Karpas-422 (cell line): ENCODE data around the gene MYO10. TPM values are rescaled to one million over a fixed set of nuclear protein-coding genes. Genes with fewer than 3 reads are reported as not detected.

Experiments used
- DNase-seq: peaks from one replicate; pipeline ENCODE4 v3.0.0-alpha.2; 2015
- H2AFZ ChIP-seq: fragments of 200-600 bp; sonication (generic); 2 replicates; pipeline ENCODE4 v1.6.1; 2014; ENCODE audit warnings: antibody characterized with exemption, low read length, mixed read lengths
- H3K27ac ChIP-seq: fragments of 200-600 bp; sonication (generic); 2 replicates; pipeline ENCODE4 v1.5.1; 2014; ENCODE audit warnings: mild to moderate bottlenecking, low read length, moderate library complexity
- H3K27me3 ChIP-seq: fragments of 200-600 bp; sonication (generic); 2 replicates; pipeline ENCODE4 v1.6.1; 2014; ENCODE audit warnings: low read length, mixed read lengths
- H3K36me3 ChIP-seq: fragments of 200-600 bp; sonication (generic); 2 replicates; pipeline ENCODE4 v1.6.1; 2014; ENCODE audit warnings: low read length, mixed read lengths; ENCODE audit not compliant: insufficient read depth
- H3K4me1 ChIP-seq: fragments of 200-600 bp; sonication (generic); 2 replicates; pipeline ENCODE4 v1.6.1; 2014; ENCODE audit warnings: mild to moderate bottlenecking, low read length, mixed read lengths
- H3K4me2 ChIP-seq: fragments of 200-600 bp; sonication (generic); 2 replicates; pipeline ENCODE4 v1.6.1; 2014; ENCODE audit warnings: low read length, low read depth, mild to moderate bottlenecking; ENCODE audit not compliant: poor library complexity, severe bottlenecking
- H3K4me3 ChIP-seq: fragments of 200-600 bp; sonication (generic); 2 replicates; pipeline ENCODE4 v1.5.1; 2014; ENCODE audit warnings: mild to moderate bottlenecking, antibody characterized with exemption, low read length, mixed read lengths
- H3K79me2 ChIP-seq: fragments of 200-600 bp; sonication (generic); 2 replicates; pipeline ENCODE4 v1.6.1; 2014; ENCODE audit warnings: mild to moderate bottlenecking, low read length, mixed read lengths
- H3K9ac ChIP-seq: fragments of 200-600 bp; sonication (generic); 2 replicates; pipeline ENCODE4 v1.6.0; 2014; ENCODE audit warnings: low read length
- H3K9me2 ChIP-seq: fragments of 200-600 bp; sonication (generic), shearing (Covaris generic); replicated peaks from 2 replicates; pipeline ENCODE4 v1.6.0; 2014; ENCODE audit warnings: mild to moderate bottlenecking, low read length, moderate library complexity; ENCODE audit not compliant: insufficient read depth
- H3K9me3 ChIP-seq: fragments of 300-700, 200-600 bp; sonication (generic); 2 replicates; pipeline ENCODE4 v1.6.1; 2014; ENCODE audit warnings: low read length, mixed read lengths
- H4K20me1 ChIP-seq: fragments of 200-600 bp; sonication (generic); 2 replicates; pipeline ENCODE4 v1.6.1; 2014; ENCODE audit warnings: mild to moderate bottlenecking, antibody characterized with exemption, low read length, low read depth; ENCODE audit not compliant: insufficient read depth
- total RNA-seq: library from RNA; depleted of rRNA; stranded (reverse); fragments of >200 nt; shearing (Covaris generic); gene quantifications from 2 replicates; pipeline ENCODE4 v1.2.3, GENCODE V29; 2014; ENCODE audit warnings: low replicate concordance

MYO10 gene
- total RNA-seq, 1 experiment from 2014 or later, result not detected

DNA sequence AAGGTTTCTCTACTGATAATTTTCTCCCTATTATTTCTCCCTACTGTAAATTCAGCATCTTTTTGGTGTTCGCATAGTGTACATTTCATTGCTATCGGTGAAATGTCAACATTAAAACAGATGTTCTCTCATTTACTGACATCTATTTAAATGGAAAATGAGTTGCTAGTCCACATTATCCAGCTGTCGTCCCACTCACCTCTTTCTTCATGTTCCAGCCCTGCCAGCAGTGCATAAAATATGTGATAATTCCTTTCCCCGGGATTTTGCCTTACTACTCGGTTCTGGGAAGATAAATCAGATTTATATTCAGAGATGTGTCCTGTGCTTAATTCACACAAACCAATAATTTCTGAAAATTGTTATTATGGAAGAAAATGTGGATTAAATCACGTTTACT lies 155.8 kb downstream of the MYO10 start:
- no peak overlapping the region for H3K9ac ChIP-seq
- no peak for DNase-seq
- no peaks in the 10 kb centered on the region for H3K79me2 ChIP-seq
- no peaks in the 10 kb centered on the region for H3K9me3 ChIP-seq
- H2AFZ ChIP-seq, result no peak overlapping the region
- no peak overlapping the region for H3K27ac ChIP-seq
- no peaks in the 10 kb centered on the region for H3K4me1 ChIP-seq
- no peak overlapping the region for H3K4me3 ChIP-seq
- no peaks in the 10 kb centered on the region for H3K36me3 ChIP-seq
- H4K20me1 ChIP-seq, result no peaks in the 10 kb centered on the region
- no peak overlapping the region for H3K4me2 ChIP-seq
- no peaks in the 10 kb centered on the region for H3K9me2 ChIP-seq
- no peaks in the 10 kb centered on the region for H3K27me3 ChIP-seq

DNA sequence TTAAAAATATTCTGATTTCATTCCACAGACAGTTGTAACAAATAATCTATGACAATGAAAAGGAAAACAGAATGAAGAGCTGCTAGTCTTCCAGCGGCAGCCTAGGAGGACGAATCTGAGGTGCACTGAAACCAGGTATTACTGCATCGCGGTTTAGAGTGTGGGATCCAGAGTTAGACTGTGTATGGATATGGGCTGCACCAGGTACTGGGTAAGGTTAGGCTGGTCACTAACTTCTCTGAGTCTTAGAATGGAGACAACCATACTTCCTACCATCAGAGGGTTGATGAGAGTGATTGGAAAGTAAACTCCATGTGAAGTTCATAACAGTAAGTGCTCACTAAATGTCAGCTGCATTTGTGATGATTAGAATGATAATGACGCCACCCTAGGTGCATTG lies 158.7 kb downstream of the MYO10 start:
- Histone ChIP-seq H3K9me3 (no peaks in the 10 kb centered on the region), H3K4me1 (no peaks in the 10 kb centered on the region), H3K27me3 (no peaks in the 10 kb centered on the region), H2AFZ (no peak overlapping the region), H3K9me2 (no peaks in the 10 kb centered on the region), H3K79me2 (no peaks in the 10 kb centered on the region), H3K9ac (no peak overlapping the region), H4K20me1 (no peaks in the 10 kb centered on the region), H3K27ac (no peak overlapping the region), H3K36me3 (no peaks in the 10 kb centered on the region), H3K4me3 (no peak overlapping the region), H3K4me2 (no peak overlapping the region)
- no peak for DNase-seq

- Histone ChIP-seq H3K9me2 (no peaks in the 10 kb centered on the region), H3K4me2 (no peak overlapping the region), H3K36me3 (no peaks in the 10 kb centered on the region), H3K27me3 (no peaks in the 10 kb centered on the region), H3K4me1 (no peaks in the 10 kb centered on the region), H3K9me3 (no peaks in the 10 kb centered on the region), H3K4me3 (no peak overlapping the region), H4K20me1 (no peaks in the 10 kb centered on the region), H3K9ac (no peak overlapping the region), H2AFZ (no peak overlapping the region), H3K79me2 (no peaks in the 10 kb centered on the region), H3K27ac (no peak overlapping the region)
- no peak for DNase-seq
Measured at GRCh38 chr5:16776611-16777251, 159.4 kb downstream of the MYO10 start.

DNA sequence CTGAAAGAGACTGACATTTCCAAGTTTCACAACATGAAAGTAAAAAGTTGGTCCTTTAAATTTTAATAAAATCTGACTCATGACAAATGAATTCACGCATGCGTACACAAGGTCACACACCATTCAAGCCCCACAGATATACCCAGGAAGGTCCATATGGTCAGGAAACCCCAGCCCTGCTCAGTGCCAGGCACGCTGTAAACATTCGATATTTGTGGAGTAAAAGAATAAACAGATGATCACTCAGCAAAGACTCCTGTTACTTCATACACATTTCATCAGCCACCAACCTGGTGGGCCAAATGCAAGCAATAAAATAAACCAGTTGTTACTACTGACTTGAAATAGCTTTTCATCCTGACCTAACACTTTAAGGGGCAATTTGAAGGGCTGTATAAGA lies 161.3 kb downstream of the MYO10 start:
- Histone ChIP-seq H3K9ac (no peak overlapping the region), H3K27me3 (no peaks in the 10 kb centered on the region), H3K27ac (no peak overlapping the region), H3K36me3 (no peaks in the 10 kb centered on the region), H3K79me2 (no peaks in the 10 kb centered on the region), H3K4me2 (no peak overlapping the region), H3K9me2 (no peaks in the 10 kb centered on the region), H3K4me3 (no peak overlapping the region), H2AFZ (no peak overlapping the region), H3K4me1 (no peaks in the 10 kb centered on the region), H4K20me1 (no peaks in the 10 kb centered on the region), H3K9me3 (no peaks in the 10 kb centered on the region)
- no peak for DNase-seq

GRCh38 chr5:16773991-16774390 lies 162.1 kb downstream of the MYO10 start:
- Histone ChIP-seq H3K9me3 (no peaks in the 10 kb centered on the region), H3K4me3 (no peak overlapping the region), H2AFZ (no peak overlapping the region), H3K27ac (no peak overlapping the region), H3K9me2 (no peaks in the 10 kb centered on the region), H3K9ac (no peak overlapping the region), H3K4me1 (no peaks in the 10 kb centered on the region), H3K36me3 (no peaks in the 10 kb centered on the region), H3K4me2 (no peak overlapping the region), H3K79me2 (no peaks in the 10 kb centered on the region), H4K20me1 (no peaks in the 10 kb centered on the region), H3K27me3 (no peaks in the 10 kb centered on the region)
- DNase-seq, result no peak

GRCh38 chr5:16772556-16772955 lies 163.5 kb downstream of the MYO10 start:
- H3K4me2 ChIP-seq, result no peak overlapping the region
- no peak overlapping the region for H3K4me3 ChIP-seq
- no peaks in the 10 kb centered on the region for H3K36me3 ChIP-seq
- no peak for DNase-seq
- no peak overlapping the region for H2AFZ ChIP-seq
- H3K79me2 ChIP-seq, result no peaks in the 10 kb centered on the region
- H3K9me3 ChIP-seq, result no peaks in the 10 kb centered on the region
- H3K4me1 ChIP-seq, result no peaks in the 10 kb centered on the region
- H3K27me3 ChIP-seq, result no peaks in the 10 kb centered on the region
- no peaks in the 10 kb centered on the region for H3K9me2 ChIP-seq
- no peak overlapping the region for H3K27ac ChIP-seq
- H4K20me1 ChIP-seq, result no peaks in the 10 kb centered on the region
- no peak overlapping the region for H3K9ac ChIP-seq

DNA sequence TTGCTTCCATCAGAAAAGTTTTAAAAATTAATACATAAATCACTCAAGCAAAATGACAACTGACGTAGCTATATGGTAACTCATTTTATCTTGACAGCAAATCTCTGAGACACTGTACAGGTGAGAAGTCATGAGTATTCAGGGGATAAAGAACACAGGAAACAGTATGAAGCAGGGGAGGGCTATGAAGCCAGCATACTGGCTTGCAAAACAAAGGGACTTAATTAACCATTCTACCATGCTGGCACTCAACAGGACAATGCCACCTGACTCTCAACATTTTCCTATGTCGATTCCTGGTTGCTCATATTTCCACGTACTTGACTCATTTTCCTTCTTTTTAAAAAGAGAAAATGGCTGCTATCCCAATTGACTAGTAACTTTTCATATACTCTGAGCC lies 167.9 kb downstream of the MYO10 start:
- Histone ChIP-seq H3K4me2 (no peak overlapping the region), H3K4me3 (no peak overlapping the region), H3K9me3 (no peaks in the 10 kb centered on the region), H3K79me2 (no peaks in the 10 kb centered on the region), H3K27me3 (no peaks in the 10 kb centered on the region), H3K9me2 (no peaks in the 10 kb centered on the region), H3K4me1 (no peaks in the 10 kb centered on the region), H3K27ac (no peak overlapping the region), H3K36me3 (no peaks in the 10 kb centered on the region), H2AFZ (no peak overlapping the region), H3K9ac (no peak overlapping the region), H4K20me1 (no peaks in the 10 kb centered on the region)
- DNase-seq, result no peak

DNA sequence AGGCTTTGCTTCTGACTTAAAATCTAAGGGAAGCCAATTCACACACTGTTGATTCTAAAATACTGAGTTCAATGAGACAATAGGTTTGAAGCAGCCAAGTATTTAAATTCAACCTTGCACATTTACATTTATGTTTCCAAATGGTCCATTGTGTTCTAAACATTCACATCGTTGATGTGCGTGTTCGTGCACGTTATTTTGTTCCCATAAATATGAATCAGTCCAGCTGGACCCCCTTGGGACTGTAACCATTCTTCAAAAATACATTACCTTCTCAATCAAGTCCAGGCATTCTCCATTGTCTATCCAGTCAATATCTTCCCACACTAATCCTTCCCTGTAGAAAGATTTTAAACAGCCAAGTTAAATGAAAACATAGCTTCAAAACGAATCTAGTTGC lies 172.9 kb downstream of the MYO10 start:
- Histone ChIP-seq H4K20me1 (no peaks in the 10 kb centered on the region), H3K9me2 (no peaks in the 10 kb centered on the region), H3K27ac (no peak overlapping the region), H3K4me3 (no peak overlapping the region), H3K4me2 (no peak overlapping the region), H3K27me3 (no peaks in the 10 kb centered on the region), H3K79me2 (no peaks in the 10 kb centered on the region), H3K9ac (no peak overlapping the region), H3K9me3 (no peaks in the 10 kb centered on the region), H3K4me1 (no peaks in the 10 kb centered on the region), H2AFZ (no peak overlapping the region), H3K36me3 (no peaks in the 10 kb centered on the region)
- no peak for DNase-seq
